Prostate gland (tissue), 2 donors: ENCODE measurements around the gene ACD.

ENCODE experiments used
- CTCF ChIP-seq, 4 experiments: fragments of 200-600 bp in 2 of 4; fragments of 450-650 bp in 2 of 4; sonication (generic) in 2 of 4; IDR thresholded peaks; 1 replicate in 3 of 4; 2 replicates in 1 of 4; pipeline ENCODE4 v1.5.1; 2016 to 2019; ENCODE audit warnings: antibody characterized with exemption in 4 of 4, mild to moderate bottlenecking in 2 of 4, moderate library complexity in 2 of 4
- POLR2A ChIP-seq: fragments of 450-650 bp; IDR thresholded peaks from one replicate; pipeline ENCODE4 v1.6.1; 2016; ENCODE audit warnings: antibody characterized with exemption, mild to moderate bottlenecking
- POLR2AphosphoS5 ChIP-seq: sonication (generic); formaldehyde crosslinking; IDR thresholded peaks from one replicate; pipeline ENCODE4 v1.6.1; 2017; ENCODE audit warnings: antibody characterized with exemption

GRCh38 chr16:67657017-67657608 is 2.9 kb downstream of the ACD start:
- TF ChIP-seq CTCF (IDR thresholded peaks at IDR 0.05) (no peak), POLR2AphosphoS5 (no peak), POLR2A (no peak)
